CD1c-positive myeloid dendritic cell (primary cell): ENCODE measurements around the gene MAPK14.

Source experiments
- DNase-seq: peaks from one replicate; pipeline ENCODE4 v3.0.0-alpha.2; 2016; ENCODE audit errors: extremely low spot score

The MAPK14 gene

GRCh38 chr6:36135053-36135731 is 107.6 kb downstream of the MAPK14 start:
- no peak for DNase-seq

- DNase-seq = no peak
These were observed 108.4 kb downstream of the MAPK14 start for GRCh38 chr6:36136034-36136433.

- no peak for DNase-seq
These were observed 108.9 kb downstream of the MAPK14 start for GRCh38 chr6:36136551-36136950.

- DNase-seq = no peak
These were observed 111.1 kb downstream of the MAPK14 start for GRCh38 chr6:36138667-36139066.

GRCh38 chr6:36139431-36139830 is 111.8 kb downstream of the MAPK14 start:
- DNase-seq = peak; percentile 21

- no peak for DNase-seq
These were observed 112.5 kb downstream of the MAPK14 start for GRCh38 chr6:36139991-36140710.

GRCh38 chr6:36141091-36141490 is 113.5 kb downstream of the MAPK14 start:
- DNase-seq = no peak

- no peak for DNase-seq
These were observed 114.4 kb downstream of the MAPK14 start for GRCh38 chr6:36141961-36142360.

- DNase-seq = peak; percentile 44
These were observed 115.6 kb downstream of the MAPK14 start for GRCh38 chr6:36142971-36143838.

GRCh38 chr6:36145495-36145894 is 117.9 kb downstream of the MAPK14 start:
- no peak for DNase-seq

GRCh38 chr6:36147294-36147693 is 119.7 kb downstream of the MAPK14 start:
- peak; percentile 23 for DNase-seq

GRCh38 chr6:36149476-36149875 is 121.9 kb downstream of the MAPK14 start:
- no peak for DNase-seq

- DNase-seq = no peak
These were observed 122.7 kb downstream of the MAPK14 start for GRCh38 chr6:36150283-36150682.

GRCh38 chr6:36154286-36154685 is 126.7 kb downstream of the MAPK14 start:
- no peak for DNase-seq

- DNase-seq = no peak
These were observed 128.1 kb downstream of the MAPK14 start for GRCh38 chr6:36155662-36156061.

- no peak for DNase-seq
These were observed 132.6 kb downstream of the MAPK14 start for GRCh38 chr6:36160147-36160760.
